ENCODE data around the gene AHCYL2.
"Not testable (repeated sequence)": the region's sequence is repeated elsewhere in the genome, so short reads cannot be mapped to it uniquely, and the experiment has no call there.

Gene AHCYL2

DNA sequence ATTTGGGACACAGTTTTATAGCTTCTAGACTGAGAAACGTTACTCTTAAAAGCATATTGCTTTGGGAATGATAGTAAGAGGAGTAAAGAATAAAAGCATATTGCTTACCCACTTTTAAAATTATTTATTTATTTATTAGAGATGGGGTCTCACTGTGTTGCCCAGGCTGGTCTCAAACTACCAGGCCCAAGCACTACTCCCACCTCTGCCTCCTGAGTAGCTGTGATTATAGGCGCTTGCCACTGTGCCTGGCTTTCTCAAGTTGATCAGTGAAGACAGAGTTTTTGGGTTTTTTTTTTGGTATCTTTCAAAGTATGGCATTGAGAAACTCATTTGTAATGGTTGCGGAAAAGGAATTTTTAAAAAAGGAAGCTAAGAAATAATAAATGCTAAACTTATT lies 68.0 kb downstream of the AHCYL2 start:
- no peak for TF ChIP-seq JUND (IDR thresholded peaks at IDR 0.05; ENCODE audit: low read depth)
- no peak for DNase-seq (ENCODE audit: low read depth in 1 of 2, low spot score in 1 of 2)
- in situ Hi-C loops (cut with HindIII; ENCODE audit: low pct_unique_long_range_greater_than_20kb, low sequenced_read_pairs) = no loop called here

DNA sequence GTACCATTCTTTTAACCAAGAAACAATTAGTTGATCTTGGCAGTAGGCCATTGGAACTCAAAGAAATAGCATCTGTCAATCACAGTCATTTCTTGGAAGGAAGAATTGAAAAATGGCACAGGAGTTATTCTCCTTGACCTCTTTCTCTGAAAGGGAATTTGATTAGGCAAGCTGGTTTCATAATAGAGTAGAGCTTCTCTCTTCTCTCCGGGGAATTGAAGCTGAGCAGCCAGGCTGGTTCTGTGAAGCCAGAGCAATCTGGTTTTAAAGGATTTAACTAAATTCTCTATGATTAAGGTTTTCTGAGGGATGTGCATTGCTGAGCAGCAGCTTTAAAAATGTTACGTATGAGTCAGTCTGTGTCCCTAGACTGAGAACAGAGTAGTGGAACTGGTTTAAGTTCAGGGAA lies 70.2 kb downstream of the AHCYL2 start:
- no peak for TF ChIP-seq JUND (IDR thresholded peaks at IDR 0.05; ENCODE audit: low read depth)
- DNase-seq (ENCODE audit: low read depth in 1 of 2, low spot score in 1 of 2) = no peak
- in situ Hi-C loops (cut with HindIII; ENCODE audit: low pct_unique_long_range_greater_than_20kb, low sequenced_read_pairs) = no loop called here

DNA sequence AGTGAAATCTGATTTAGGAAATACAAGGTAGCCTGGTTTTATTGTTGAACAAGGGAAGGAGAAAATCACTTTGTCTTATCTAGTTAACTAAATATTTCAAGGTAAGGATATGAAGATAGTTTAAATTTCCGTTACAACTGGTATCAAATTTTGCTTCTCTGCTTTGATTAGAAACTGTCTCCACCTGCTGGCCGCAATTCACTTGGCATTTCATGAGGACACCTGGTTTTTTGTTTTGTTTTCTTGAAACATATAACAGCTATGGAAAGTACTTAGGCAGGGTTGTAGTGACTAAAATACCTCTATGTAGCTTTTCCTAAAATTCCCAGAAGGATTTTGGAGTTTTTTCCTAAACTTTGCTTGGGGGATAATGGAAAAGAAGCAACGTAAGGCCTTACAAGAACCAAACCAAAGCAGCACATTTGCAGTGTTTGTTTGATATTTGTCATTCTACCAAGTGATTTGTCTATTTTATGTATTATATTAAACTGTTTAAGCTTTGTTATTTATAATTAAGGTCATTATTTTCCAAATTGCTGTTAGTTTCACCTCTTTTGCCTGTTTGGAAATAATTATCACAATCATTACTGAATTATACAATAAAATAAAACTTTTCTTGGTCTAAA lies 73.6 kb downstream of the AHCYL2 start:
- in situ Hi-C loops (cut with HindIII; ENCODE audit: low pct_unique_long_range_greater_than_20kb, low sequenced_read_pairs) = no loop called here
- TF ChIP-seq JUND (IDR thresholded peaks at IDR 0.05; ENCODE audit: low read depth) = no peak
- DNase-seq (ENCODE audit: low read depth in 1 of 2, low spot score in 1 of 2) = peak; percentile 9 to 52

DNA sequence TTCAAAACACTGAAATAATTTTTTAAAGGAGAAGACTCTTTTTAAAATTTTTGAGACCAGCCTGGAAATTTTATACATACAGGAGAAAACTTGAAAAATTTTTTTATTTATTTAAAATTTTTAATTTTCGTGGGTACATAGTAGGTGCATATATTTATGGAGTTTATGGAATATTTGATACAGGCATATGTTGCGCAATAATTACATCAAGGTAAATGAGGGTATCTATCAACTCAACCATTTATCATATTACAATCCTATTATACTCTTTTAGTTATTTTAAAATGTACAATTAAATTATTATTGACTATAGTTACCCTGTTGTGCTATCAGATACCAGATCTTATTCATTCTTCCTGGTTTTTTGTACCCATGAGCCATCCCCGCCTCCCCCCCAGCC lies 75.1 kb downstream of the AHCYL2 start:
- no peak for DNase-seq (ENCODE audit: low read depth in 1 of 2, low spot score in 1 of 2)
- TF ChIP-seq JUND (IDR thresholded peaks at IDR 0.05; ENCODE audit: low read depth) = no peak
- in situ Hi-C loops (cut with HindIII; ENCODE audit: low pct_unique_long_range_greater_than_20kb, low sequenced_read_pairs) = no loop called here

DNA sequence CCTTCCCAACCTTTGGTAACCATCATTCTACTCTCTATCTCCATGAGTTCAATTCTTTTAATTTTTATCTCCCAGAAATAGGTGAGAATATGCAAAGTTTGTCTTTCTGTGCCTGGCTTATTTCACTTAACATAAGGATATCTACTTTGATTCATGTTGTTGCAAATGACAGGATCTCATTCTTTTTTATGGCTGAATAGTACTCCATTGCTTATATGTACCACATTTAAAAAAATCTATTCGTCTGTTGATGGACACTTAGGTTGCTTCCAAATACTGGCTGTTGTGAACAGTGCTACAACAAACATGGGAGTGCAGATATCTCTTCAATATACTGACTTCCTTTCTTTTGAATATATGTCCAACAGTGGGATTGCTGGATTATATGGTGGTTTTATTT lies 75.5 kb downstream of the AHCYL2 start:
- in situ Hi-C loops (cut with HindIII; ENCODE audit: low pct_unique_long_range_greater_than_20kb, low sequenced_read_pairs); DNase-seq (ENCODE audit: low read depth in 1 of 2, low spot score in 1 of 2): not testable (repeated sequence)

DNA sequence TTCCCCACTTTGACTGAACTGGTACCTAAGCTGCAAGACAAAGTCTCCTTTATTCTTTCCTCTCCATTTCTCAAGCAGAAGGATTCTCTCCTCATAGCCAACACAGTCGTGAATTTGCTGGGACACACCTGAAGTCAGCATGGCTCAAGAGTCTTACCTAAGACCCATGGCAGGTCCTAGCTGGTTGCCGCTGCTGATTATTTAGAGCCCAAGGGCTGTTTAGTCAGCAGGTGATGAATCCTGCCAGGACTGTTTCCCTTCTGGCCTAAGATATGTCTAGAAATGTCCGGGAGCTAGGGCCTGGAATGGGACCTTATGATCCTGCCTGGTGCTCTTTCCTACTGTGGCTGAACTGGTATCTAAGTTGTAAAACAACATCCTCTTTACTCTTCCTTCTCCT lies 82.8 kb downstream of the AHCYL2 start:
- in situ Hi-C loops (cut with HindIII; ENCODE audit: low pct_unique_long_range_greater_than_20kb, low sequenced_read_pairs) = no loop called here
- no peak for TF ChIP-seq JUND (IDR thresholded peaks at IDR 0.05; ENCODE audit: low read depth)
- DNase-seq (ENCODE audit: low read depth in 1 of 2, low spot score in 1 of 2) = no peak

DNA sequence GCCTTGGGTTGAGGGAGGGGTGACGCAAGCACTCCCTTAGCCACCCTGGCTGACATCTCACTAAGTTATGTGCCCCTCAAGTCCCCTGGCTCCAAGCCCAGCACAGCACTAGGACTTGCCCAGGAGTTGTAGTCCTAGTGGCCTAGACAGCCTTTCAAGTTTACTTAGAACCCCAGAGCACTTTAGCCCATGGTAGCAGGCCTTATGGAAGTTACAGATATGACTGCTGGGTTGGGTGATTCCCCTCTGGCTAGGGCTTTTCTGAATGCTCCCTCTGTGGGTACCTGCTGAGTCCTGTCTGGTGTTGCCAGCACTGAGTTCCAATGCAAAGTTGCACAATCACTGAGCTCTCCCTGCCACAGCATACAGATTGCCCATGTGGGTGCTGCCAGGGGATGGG lies 83.2 kb downstream of the AHCYL2 start:
- in situ Hi-C loops (cut with HindIII; ENCODE audit: low pct_unique_long_range_greater_than_20kb, low sequenced_read_pairs) = no loop called here
- no peak for TF ChIP-seq JUND (IDR thresholded peaks at IDR 0.05; ENCODE audit: low read depth)
- no peak for DNase-seq (ENCODE audit: low read depth in 1 of 2, low spot score in 1 of 2)

DNA sequence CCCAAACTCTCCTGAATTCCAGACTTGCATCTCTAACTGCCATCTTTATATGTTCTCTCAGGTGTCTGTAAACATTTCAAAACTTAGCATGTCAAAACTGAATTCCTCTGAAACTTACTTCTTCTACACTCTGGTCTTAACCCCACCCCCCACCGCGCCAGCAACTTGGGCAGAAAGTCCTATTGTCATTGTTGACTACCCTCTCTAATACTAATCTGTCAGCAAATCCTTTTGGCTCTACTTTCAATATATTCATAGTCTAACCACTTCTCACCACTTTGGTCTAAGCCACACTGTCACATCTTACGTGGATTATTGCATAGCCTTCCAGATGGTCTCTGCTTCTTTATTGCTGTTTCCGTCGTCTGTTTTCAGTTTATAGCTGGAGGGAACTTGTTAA lies 86.6 kb downstream of the AHCYL2 start:
- in situ Hi-C loops (cut with HindIII; ENCODE audit: low pct_unique_long_range_greater_than_20kb, low sequenced_read_pairs) = no loop called here
- DNase-seq (ENCODE audit: low read depth in 1 of 2, low spot score in 1 of 2) = no peak
- no peak for TF ChIP-seq JUND (IDR thresholded peaks at IDR 0.05; ENCODE audit: low read depth)

DNA sequence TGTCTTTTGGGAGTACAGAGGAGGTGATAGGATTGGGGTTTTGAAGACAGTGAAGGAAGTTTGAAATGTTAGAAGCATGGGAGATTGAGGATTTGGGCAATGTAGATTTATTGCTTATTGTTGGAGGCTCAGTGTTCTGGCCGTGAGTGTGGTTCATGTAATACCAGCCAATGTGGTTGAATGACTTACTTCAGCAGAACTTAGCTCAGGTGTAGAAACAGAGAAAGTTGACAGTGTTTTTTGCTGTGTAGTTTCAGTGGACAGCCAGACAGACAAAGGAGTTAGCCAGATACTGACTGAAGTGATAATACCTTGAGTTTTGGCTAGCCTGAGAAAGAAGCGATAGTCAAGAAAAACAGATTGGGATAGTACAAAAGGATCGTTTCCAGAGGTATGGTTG lies 88.5 kb downstream of the AHCYL2 start:
- no peak for TF ChIP-seq JUND (IDR thresholded peaks at IDR 0.05; ENCODE audit: low read depth)
- in situ Hi-C loops (cut with HindIII; ENCODE audit: low pct_unique_long_range_greater_than_20kb, low sequenced_read_pairs) = no loop called here
- no peak for DNase-seq (ENCODE audit: low read depth in 1 of 2, low spot score in 1 of 2)

DNA sequence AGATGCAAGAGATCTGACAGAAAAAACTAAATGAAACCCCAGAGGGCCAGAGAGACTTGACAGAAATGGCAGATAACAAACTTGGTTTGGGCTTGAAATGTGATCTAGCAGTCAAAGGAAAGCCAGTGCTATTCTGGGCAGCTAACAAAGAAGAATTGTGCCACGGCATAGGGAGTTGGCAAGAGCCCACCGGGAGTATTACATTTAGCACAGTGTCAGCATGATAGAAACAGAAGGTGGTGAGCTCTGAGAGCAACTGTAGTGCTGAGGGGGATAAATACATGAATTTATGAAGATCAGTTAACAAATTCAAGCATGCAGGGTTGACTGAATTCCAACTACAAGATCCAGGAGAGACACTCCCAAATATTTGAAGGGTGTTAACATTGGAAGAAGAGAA lies 91.1 kb downstream of the AHCYL2 start:
- in situ Hi-C loops (cut with HindIII; ENCODE audit: low pct_unique_long_range_greater_than_20kb, low sequenced_read_pairs) = no loop called here
- DNase-seq (ENCODE audit: low read depth in 1 of 2, low spot score in 1 of 2) = no peak
- no peak for TF ChIP-seq JUND (IDR thresholded peaks at IDR 0.05; ENCODE audit: low read depth)

DNA sequence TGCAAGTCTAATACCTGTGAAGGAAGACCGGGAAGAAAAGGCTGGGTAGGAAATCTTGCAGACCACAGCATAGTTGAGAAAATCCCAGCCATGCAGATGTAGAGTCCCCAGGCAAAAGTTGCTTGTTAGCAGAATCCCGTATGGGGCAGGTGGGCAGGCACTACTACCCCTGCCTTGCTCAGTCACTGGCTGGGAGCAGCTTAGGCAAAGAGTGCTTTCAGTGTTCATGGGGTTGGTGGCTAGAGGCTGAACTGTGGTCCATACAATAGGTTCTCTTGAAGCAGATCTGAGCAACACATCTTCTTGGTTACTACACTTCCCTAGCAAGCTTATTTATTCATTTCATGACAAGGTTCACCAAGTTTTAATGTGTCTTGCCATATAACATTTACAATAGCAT lies 92.6 kb downstream of the AHCYL2 start:
- DNase-seq (ENCODE audit: low read depth in 1 of 2, low spot score in 1 of 2) = no peak
- TF ChIP-seq JUND (IDR thresholded peaks at IDR 0.05; ENCODE audit: low read depth) = no peak
- in situ Hi-C loops (cut with HindIII; ENCODE audit: low pct_unique_long_range_greater_than_20kb, low sequenced_read_pairs) = no loop called here

DNA sequence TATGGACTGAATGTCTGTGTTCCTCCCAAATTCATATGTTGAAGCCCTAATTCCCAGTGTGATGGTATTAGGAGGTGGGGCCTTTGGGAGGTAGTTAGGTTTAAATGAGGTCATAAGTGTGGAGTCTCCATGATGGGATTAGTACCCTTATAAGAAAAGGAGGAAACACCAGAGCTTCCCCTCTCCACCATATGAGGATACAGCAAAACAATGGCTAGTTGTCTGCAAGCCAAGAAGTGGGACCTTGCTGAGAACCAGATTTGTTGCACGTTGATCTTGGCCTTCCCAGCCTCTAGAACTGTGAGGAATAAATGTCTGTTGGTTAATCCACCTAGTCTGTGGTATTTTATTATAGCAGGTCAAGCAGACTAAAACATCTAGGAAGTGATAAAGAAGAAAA lies 102.2 kb downstream of the AHCYL2 start:
- no peak for TF ChIP-seq JUND (IDR thresholded peaks at IDR 0.05; ENCODE audit: low read depth)
- no peak for DNase-seq (ENCODE audit: low read depth in 1 of 2, low spot score in 1 of 2)
- in situ Hi-C loops (cut with HindIII; ENCODE audit: low pct_unique_long_range_greater_than_20kb, low sequenced_read_pairs) = no loop called here

DNA sequence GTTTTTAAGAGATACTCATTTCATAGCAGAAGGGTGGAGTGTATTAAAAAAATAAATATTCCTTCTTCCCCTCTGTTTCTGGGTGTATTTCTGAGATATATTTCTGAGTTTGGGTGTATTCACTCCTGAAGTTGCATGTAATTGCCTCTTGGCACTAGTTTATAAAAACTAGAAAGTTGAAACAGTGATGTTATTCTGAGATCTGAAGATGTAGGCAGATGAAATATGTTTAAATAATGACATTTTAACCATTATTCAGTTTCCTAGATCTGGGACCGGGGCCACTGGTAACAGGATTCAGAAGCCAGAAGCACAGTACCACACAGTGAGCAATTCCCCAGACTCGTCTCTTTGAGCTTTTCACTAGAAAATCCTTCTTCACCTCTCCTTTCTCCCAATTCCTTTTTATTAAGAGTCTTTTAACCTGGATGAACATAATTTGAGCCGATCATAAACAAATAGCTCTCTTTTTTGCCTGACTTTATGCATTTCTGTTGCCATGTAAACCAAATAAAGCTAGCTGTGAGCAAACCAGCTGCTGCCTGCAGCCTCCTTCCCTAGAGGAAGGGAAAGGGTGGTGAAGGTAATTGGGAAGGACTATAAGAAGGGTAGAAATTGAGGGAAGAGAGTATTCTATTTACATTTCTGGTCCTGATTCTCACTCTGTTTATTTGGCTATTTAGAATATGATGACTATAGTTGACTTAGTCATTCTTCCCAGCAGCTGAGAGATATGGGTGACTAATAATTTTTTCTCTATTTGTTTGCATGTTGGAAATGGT lies 107.6 kb downstream of the AHCYL2 start:
- no peak for TF ChIP-seq JUND (IDR thresholded peaks at IDR 0.05; ENCODE audit: low read depth)
- DNase-seq (ENCODE audit: low read depth in 1 of 2, low spot score in 1 of 2) = no peak
- in situ Hi-C loops (cut with HindIII; ENCODE audit: low pct_unique_long_range_greater_than_20kb, low sequenced_read_pairs) = no loop called here

DNA sequence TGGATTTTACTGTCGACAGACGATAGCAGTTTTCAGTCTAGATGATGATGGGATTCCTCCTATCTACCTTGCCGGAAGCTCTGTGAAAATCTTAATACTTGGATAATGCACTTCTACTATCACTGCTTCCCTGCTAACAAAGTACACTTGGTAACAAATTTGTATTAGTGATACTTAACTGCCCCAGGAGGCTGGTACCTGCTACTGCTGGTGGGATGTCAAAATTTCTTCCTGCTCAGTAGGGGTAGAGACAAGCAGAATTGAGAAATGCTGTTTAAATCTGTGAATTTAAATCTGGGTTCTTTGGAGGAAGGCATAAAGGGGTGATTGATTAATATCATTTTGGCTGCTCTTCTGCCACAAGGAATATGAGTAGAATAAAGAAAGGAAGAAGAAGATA lies 109.6 kb downstream of the AHCYL2 start:
- TF ChIP-seq JUND (IDR thresholded peaks at IDR 0.05; ENCODE audit: low read depth) = no peak
- in situ Hi-C loops (cut with HindIII; ENCODE audit: low pct_unique_long_range_greater_than_20kb, low sequenced_read_pairs) = no loop called here
- DNase-seq (ENCODE audit: low read depth in 1 of 2, low spot score in 1 of 2) = no peak
